GM23338 (cell line): ENCODE results near the gene TBC1D19.

ENCODE experiments used
- CREB1 ChIP-seq: fragments of 250-450 bp; sonication (Bioruptor Pico); IDR thresholded peaks from 2 replicates; pipeline ENCODE4 v1.5.0; 2020; ENCODE audit warnings: low read depth, mild to moderate bottlenecking, moderate library complexity
- CTCF ChIP-seq, 2 experiments: fragments of 200-600 bp in 1 of 2; sonication (generic) in 1 of 2; conservative IDR thresholded peaks; 2 replicates each; pipeline versions ENCODE4 v1.5.1 to v1.6.1; 2016 to 2017; ENCODE audit warnings: antibody characterized with exemption in 2 of 2, low read depth in 2 of 2, mild to moderate bottlenecking in 2 of 2, moderate library complexity in 1 of 2
- ETS1 ChIP-seq: IDR thresholded peaks from 2 replicates; pipeline ENCODE4 v1.6.1; 2016; ENCODE audit warnings: antibody characterized with exemption
- EZH2 ChIP-seq: fragments of 200-600 bp; sonication (generic); IDR thresholded peaks from one replicate; pipeline ENCODE4 v1.8.0; 2017; ENCODE audit warnings: antibody characterized with exemption, mild to moderate bottlenecking, low read depth; ENCODE audit not compliant: unreplicated experiment
- EZH2phosphoT487 ChIP-seq: fragments of 200-600 bp; sonication (generic); IDR thresholded peaks from one replicate; pipeline ENCODE4 v1.8.1; 2018; ENCODE audit warnings: antibody characterized with exemption; ENCODE audit not compliant: unreplicated experiment
- JUNB ChIP-seq: IDR thresholded peaks from one replicate; pipeline ENCODE4 v1.6.1; 2016; ENCODE audit warnings: antibody characterized with exemption; ENCODE audit not compliant: unreplicated experiment
- NANOG ChIP-seq: IDR thresholded peaks from 2 replicates; pipeline ENCODE4 v1.6.1; 2016; ENCODE audit warnings: antibody characterized with exemption, borderline replicate concordance
- POLR2AphosphoS5 ChIP-seq: IDR thresholded peaks from 2 replicates; pipeline ENCODE4 v1.6.1; 2016; ENCODE audit warnings: antibody characterized with exemption, low read depth
- REST ChIP-seq: IDR thresholded peaks from one replicate; pipeline ENCODE4 v1.6.1; 2018; ENCODE audit warnings: antibody characterized with exemption; ENCODE audit not compliant: unreplicated experiment
- STAT1 ChIP-seq: IDR thresholded peaks from one replicate; pipeline ENCODE4 v1.6.1; 2016; ENCODE audit warnings: antibody characterized with exemption; ENCODE audit not compliant: unreplicated experiment
- ZNF114 ChIP-seq: fragments of 250-450 bp; sonication (Bioruptor Pico); IDR thresholded peaks from 2 replicates; pipeline ENCODE4 v1.5.0; 2020; ENCODE audit warnings: mild to moderate bottlenecking, moderate library complexity
- ZNF331 ChIP-seq: fragments of 250-450 bp; sonication (Bioruptor Pico); IDR thresholded peaks from 2 replicates; pipeline ENCODE4 v1.5.0; 2020; ENCODE audit warnings: low read depth, mild to moderate bottlenecking, moderate library complexity
- ZNF462 ChIP-seq: fragments of 250-450 bp; sonication (Bioruptor Pico); IDR thresholded peaks from 2 replicates; pipeline ENCODE4 v1.5.0; 2020; ENCODE audit warnings: mild to moderate bottlenecking, moderate library complexity

- TF ChIP-seq NANOG, result no peak
- TF ChIP-seq CTCF (conservative IDR thresholded peaks at IDR 0.05; ENCODE audit: low read depth in 2 of 2), result no peak
- no peak for TF ChIP-seq POLR2AphosphoS5
- no peak for TF ChIP-seq REST
- no peak for TF ChIP-seq EZH2
- no peak for TF ChIP-seq EZH2phosphoT487
- TF ChIP-seq CREB1 (CRISPR knock-in tag), result no peak
- no peak for TF ChIP-seq ZNF114 (CRISPR knock-in tag)
- TF ChIP-seq JUNB, result no peak
- TF ChIP-seq ZNF331 (CRISPR knock-in tag), result no peak
- TF ChIP-seq STAT1, result no peak
- no peak for TF ChIP-seq ETS1
- no peak for TF ChIP-seq ZNF462 (CRISPR knock-in tag)
Measured at GRCh38 chr4:26786916-26787315, 203.0 kb downstream of the TBC1D19 start.
